K562 (cell line): ENCODE results near the gene ALDH9A1. TPM values are rescaled to one million over a fixed set of nuclear protein-coding genes. Genes with fewer than 3 reads are reported as not detected.

Source experiments
- GABPB1 ChIP-seq: sonication (generic); formaldehyde crosslinking; IDR thresholded peaks from 2 replicates; pipeline ENCODE4 v1.8.0; 2022; ENCODE audit warnings: mild to moderate bottlenecking, missing genetic modification reagents
- JUND ChIP-seq, 2 experiments: IDR thresholded peaks; 2 replicates in 1 of 2; 3 replicates in 1 of 2; pipeline ENCODE4 v1.6.1; 2011; ENCODE audit warnings: borderline replicate concordance in 2 of 2, low read depth in 2 of 2, low read length in 2 of 2, improper control_type of control experiment in 1 of 2, missing biosample characterization in 1 of 2, missing genetic modification characterization in 1 of 2, missing genetic modification reagents in 1 of 2
- NFIX ChIP-seq: fragments of 250-450 bp; sonication (Bioruptor Pico); IDR thresholded peaks from 2 replicates; pipeline ENCODE4 v1.4.0; 2020; ENCODE audit warnings: low read depth, mild to moderate bottlenecking, moderate library complexity
- PHF8 ChIP-seq: fragments of 200-600 bp; sonication (generic); IDR thresholded peaks from 2 replicates; pipeline ENCODE4 v1.6.1; 2012; ENCODE audit warnings: mixed run types, mild to moderate bottlenecking, inconsistent platforms, low read length, moderate library complexity, borderline replicate concordance
- SRSF9 ChIP-seq: fragments of 200-400 bp; formaldehyde crosslinking; IDR thresholded peaks from 2 replicates; pipeline ENCODE4 v1.6.1; 2017; ENCODE audit warnings: low read depth, low read length, borderline replicate concordance
- SUPT5H ChIP-seq: fragments of 450-650 bp; IDR thresholded peaks from 2 replicates; pipeline ENCODE4 v1.6.1; 2016
- TAF7 ChIP-seq: fragments of 450-650 bp; IDR thresholded peaks from 2 replicates; pipeline ENCODE4 v1.6.1; 2016; ENCODE audit warnings: missing genetic modification characterization, missing compliant biosample characterization
- TEAD1 ChIP-seq, 2 experiments: fragments of 450-650 bp in 1 of 2; sonication (generic) in 1 of 2; formaldehyde crosslinking; IDR thresholded peaks; 2 replicates each; pipeline versions ENCODE4 v1.4.0 to v1.8.0; 2020 to 2022; ENCODE audit warnings: mild to moderate bottlenecking in 2 of 2, missing genetic modification reagents in 1 of 2
- ZZZ3 ChIP-seq: fragments of 450-650 bp; IDR thresholded peaks from 2 replicates; pipeline ENCODE4 v1.6.1; 2016; ENCODE audit warnings: antibody characterized with exemption, mild to moderate bottlenecking, moderate library complexity
- polyA plus RNA-seq, 8 experiments: library from polyadenylated mRNA; depleted of rRNA in 4 of 8; stranded (reverse) in 5 of 8; unstranded in 3 of 8; fragments of >200 nt; fragmentation: Nextera tagmentation in 2 of 8; fragmentation: Illumina TruSeq in 1 of 8; extraction: Ambion mirVana in 2 of 8; extraction: Trizol in 1 of 8; gene quantifications; 2 replicates each; pipeline versions ENCODE4 v1.2.1 to v1.2.3, GENCODE V29; 2011 to 2014; ENCODE audit warnings: inconsistent platforms in 1 of 8, missing spikeins in 1 of 8
- total RNA-seq, 7 experiments: library from RNA; depleted of rRNA in 6 of 7; stranded (reverse); fragments of >200 nt in 6 of 7; fragmentation: Illumina TruSeq in 2 of 7; extraction: Trizol in 2 of 7; gene quantifications; 2 replicates each; pipeline versions ENCODE4 v1.2.1 to v1.2.3, GENCODE V29; 2011 to 2021; ENCODE audit warnings: low replicate concordance in 1 of 7
- TF ChIP-seq, protein P1 (sequence below), 2 experiments: IDR thresholded peaks; 2 replicates each; pipeline ENCODE4 v1.6.1; 2011; ENCODE audit warnings: borderline replicate concordance in 1 of 2, control low read depth in 1 of 2, low read depth in 1 of 2, low read length in 1 of 2, mild to moderate bottlenecking in 1 of 2, mixed read lengths in 1 of 2, moderate library complexity in 1 of 2; ENCODE audit not compliant: insufficient read depth in 1 of 2, insufficient read length in 1 of 2, poor library complexity in 1 of 2, severe bottlenecking in 1 of 2; ENCODE audit errors: extremely low read depth in 1 of 2
- TF ChIP-seq, protein P2 (sequence below): IDR thresholded peaks from 3 replicates; pipeline ENCODE4 v1.6.1; 2011; ENCODE audit warnings: borderline replicate concordance, mild to moderate bottlenecking; ENCODE audit not compliant: insufficient read length, insufficient read depth
- TF ChIP-seq, protein P3 (sequence below): fragments of 250-450 bp; sonication (Bioruptor Pico); IDR thresholded peaks from 2 replicates; pipeline ENCODE4 v1.5.0; 2021; ENCODE audit warnings: mild to moderate bottlenecking, borderline replicate concordance
- TF ChIP-seq, protein P4 (sequence below): sonication (generic); formaldehyde crosslinking; IDR thresholded peaks from 2 replicates; pipeline ENCODE4 v1.8.1; 2023; ENCODE audit warnings: mild to moderate bottlenecking, missing genetic modification reagents

The ALDH9A1 gene
- total and polyA plus RNA-seq, 9 of the 15 experiments (the other 6 are each of a cell fraction or from before 2014, with no cell fraction given) = 26.5 to 54.3 (median 39.2) TPM

DNA sequence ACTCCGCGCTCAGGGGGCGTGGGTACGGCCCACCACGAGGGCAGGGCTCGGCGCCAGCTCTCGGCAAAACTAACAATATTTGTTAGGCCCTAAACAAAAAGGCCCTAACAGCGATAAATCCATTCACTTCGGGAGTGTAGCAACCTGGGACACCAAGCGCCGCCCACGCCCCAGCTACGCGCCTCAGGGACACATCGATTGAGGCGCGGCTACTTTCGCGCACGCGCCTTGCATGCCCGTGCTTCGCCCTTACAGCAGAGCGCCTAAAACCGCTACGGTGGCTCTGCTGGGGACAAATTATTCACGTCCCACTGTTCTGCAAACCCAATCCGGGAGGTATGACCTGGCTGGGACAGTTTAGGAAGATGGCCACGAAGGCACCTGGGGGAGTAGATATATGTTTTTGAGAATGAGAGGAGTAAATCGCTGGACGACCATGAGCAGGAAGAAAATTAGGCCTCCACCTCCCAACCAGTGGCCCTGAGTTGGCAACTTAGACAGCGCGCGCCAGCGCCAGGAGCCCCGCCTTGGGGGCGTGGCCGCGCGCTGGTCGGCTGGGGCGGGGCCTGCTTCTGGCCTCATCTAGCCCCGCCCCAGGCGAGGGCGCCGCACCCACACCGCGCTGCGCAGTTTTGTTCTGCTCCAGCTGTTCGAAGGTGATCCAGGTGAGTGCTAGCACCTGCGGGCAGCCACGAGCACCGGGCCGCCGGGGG lies 67.6 kb downstream of the ALDH9A1 start, which contains the start of gene MGST3 (continued):
- TF ChIP-seq TEAD1 (CRISPR knock-in tag; IDR thresholded peaks at IDR 0.05) (peak; percentile 35 to 68; a peak in 1 of 4 replicates), PHF8 (peak; percentile 89), NFIX (CRISPR knock-in tag) (no peak), GABPB1 (CRISPR knock-in tag) (no peak), TAF7 (tag) (peak; percentile 13; the same call in 1 of the 2 replicates), SRSF9 (no peak), SUPT5H (peak; percentile 94), ZZZ3 (peak; percentile 88), JUND (IDR thresholded peaks at IDR 0.05; ENCODE audit: borderline replicate concordance, low read depth, low read length) (no peak; the same call in 1 of the 2 replicates), JUND (tag; IDR thresholded peaks at IDR 0.05; ENCODE audit: borderline replicate concordance, low read depth, low read length) (peak; percentile 37; the same call in 2 of the 3 replicates)
- TF ChIP-seq, protein P1, sequence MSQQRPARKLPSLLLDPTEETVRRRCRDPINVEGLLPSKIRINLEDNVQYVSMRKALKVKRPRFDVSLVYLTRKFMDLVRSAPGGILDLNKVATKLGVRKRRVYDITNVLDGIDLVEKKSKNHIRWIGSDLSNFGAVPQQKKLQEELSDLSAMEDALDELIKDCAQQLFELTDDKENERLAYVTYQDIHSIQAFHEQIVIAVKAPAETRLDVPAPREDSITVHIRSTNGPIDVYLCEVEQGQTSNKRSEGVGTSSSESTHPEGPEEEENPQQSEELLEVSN (IDR thresholded peaks at IDR 0.05; ENCODE audit: borderline replicate concordance in 1 of 2, extremely low read depth in 1 of 2, insufficient read depth in 1 of 2, insufficient read length in 1 of 2, low read depth in 1 of 2, low read length in 1 of 2, poor library complexity in 1 of 2, severe bottlenecking in 1 of 2) = peak; percentile 68 to 91
- TF ChIP-seq, protein P2, sequence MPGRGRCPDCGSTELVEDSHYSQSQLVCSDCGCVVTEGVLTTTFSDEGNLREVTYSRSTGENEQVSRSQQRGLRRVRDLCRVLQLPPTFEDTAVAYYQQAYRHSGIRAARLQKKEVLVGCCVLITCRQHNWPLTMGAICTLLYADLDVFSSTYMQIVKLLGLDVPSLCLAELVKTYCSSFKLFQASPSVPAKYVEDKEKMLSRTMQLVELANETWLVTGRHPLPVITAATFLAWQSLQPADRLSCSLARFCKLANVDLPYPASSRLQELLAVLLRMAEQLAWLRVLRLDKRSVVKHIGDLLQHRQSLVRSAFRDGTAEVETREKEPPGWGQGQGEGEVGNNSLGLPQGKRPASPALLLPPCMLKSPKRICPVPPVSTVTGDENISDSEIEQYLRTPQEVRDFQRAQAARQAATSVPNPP = no peak
- TF ChIP-seq, protein P3, sequence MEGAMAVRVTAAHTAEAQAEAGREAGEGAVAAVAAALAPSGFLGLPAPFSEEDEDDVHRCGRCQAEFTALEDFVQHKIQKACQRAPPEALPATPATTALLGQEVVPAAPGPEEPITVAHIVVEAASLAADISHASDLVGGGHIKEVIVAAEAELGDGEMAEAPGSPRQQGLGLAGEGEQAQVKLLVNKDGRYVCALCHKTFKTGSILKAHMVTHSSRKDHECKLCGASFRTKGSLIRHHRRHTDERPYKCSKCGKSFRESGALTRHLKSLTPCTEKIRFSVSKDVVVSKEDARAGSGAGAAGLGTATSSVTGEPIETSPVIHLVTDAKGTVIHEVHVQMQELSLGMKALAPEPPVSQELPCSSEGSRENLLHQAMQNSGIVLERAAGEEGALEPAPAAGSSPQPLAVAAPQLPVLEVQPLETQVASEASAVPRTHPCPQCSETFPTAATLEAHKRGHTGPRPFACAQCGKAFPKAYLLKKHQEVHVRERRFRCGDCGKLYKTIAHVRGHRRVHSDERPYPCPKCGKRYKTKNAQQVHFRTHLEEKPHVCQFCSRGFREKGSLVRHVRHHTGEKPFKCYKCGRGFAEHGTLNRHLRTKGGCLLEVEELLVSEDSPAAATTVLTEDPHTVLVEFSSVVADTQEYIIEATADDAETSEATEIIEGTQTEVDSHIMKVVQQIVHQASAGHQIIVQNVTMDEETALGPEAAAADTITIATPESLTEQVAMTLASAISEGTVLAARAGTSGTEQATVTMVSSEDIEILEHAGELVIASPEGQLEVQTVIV (CRISPR knock-in tag) = no peak
- TF ChIP-seq, protein P4, sequence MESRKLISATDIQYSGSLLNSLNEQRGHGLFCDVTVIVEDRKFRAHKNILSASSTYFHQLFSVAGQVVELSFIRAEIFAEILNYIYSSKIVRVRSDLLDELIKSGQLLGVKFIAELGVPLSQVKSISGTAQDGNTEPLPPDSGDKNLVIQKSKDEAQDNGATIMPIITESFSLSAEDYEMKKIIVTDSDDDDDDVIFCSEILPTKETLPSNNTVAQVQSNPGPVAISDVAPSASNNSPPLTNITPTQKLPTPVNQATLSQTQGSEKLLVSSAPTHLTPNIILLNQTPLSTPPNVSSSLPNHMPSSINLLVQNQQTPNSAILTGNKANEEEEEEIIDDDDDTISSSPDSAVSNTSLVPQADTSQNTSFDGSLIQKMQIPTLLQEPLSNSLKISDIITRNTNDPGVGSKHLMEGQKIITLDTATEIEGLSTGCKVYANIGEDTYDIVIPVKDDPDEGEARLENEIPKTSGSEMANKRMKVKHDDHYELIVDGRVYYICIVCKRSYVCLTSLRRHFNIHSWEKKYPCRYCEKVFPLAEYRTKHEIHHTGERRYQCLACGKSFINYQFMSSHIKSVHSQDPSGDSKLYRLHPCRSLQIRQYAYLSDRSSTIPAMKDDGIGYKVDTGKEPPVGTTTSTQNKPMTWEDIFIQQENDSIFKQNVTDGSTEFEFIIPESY = peak; percentile 57
